ENCODE data around the gene NUMBL. TPM values are rescaled to one million over a fixed set of nuclear protein-coding genes. Genes with fewer than 3 reads are reported as not detected.

The NUMBL gene
- total and polyA plus RNA-seq, 2 donors: 2.0 to 15.3 TPM

DNA sequence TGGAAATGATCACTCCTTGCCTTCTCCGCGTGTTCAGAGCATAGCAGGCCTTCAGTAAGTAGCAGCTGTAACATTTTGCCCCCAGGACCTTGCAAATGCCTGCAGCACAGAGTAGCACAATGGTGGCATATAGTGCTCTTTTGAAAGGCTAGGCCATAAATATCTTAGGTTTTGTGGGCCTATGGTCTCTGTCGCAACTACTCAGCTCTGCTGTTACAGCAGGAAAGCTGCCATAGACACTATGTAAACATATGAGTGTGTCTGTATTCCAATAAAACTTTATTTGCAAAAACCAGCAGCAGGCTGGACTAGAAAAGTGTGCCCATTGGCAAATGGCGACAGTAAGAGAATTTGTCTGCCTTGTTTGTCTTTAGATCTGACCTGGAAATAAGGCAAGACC is 35.8 kb upstream of the NUMBL start:
- Histone ChIP-seq H3K9me3 (ENCODE audit: control insufficient read depth in 2 of 2, insufficient read depth in 1 of 2, low read length in 1 of 2) (no peaks in the 10 kb centered on the region), H3K27me3 (ENCODE audit: control insufficient read depth in 2 of 2, insufficient read depth in 1 of 2, low read length in 1 of 2) (no peaks in the 10 kb centered on the region), H3K27ac (ENCODE audit: low read depth in 1 of 2, low read length in 1 of 2) (no peak overlapping the region), H3K36me3 (ENCODE audit: control insufficient read depth in 2 of 2, insufficient read depth in 2 of 2, low read length in 1 of 2) (peaks cover 34 to 47% of the 10 kb centered on the region in 2 donors), H3K4me3 (ENCODE audit: low read length in 2 of 2) (no peak overlapping the region), H3K4me1 (ENCODE audit: control insufficient read depth in 2 of 2, insufficient read depth in 2 of 2, low read length in 2 of 2) (no peaks in the 10 kb centered on the region)
- WGBS: 98% methylated on average over 4 of the region's 4 CpGs
- no peak for DNase-seq (ENCODE audit: low read depth in 6 of 9, low spot score in 9 of 9)

GRCh38 chr19:40724855-40725254 is 34.4 kb upstream of the NUMBL start:
- Histone ChIP-seq H3K36me3 (ENCODE audit: control insufficient read depth in 2 of 2, insufficient read depth in 2 of 2, low read length in 1 of 2) (peaks cover 20 to 33% of the 10 kb centered on the region in 2 donors), H3K9me3 (ENCODE audit: control insufficient read depth in 2 of 2, insufficient read depth in 1 of 2, low read length in 1 of 2) (no peaks in the 10 kb centered on the region), H3K27ac (ENCODE audit: low read depth in 1 of 2, low read length in 1 of 2) (no peak overlapping the region), H3K4me1 (ENCODE audit: control insufficient read depth in 2 of 2, insufficient read depth in 2 of 2, low read length in 2 of 2) (peaks cover 0 to 3% of the 10 kb centered on the region in 2 donors), H3K4me3 (ENCODE audit: low read length in 2 of 2) (no peak overlapping the region), H3K27me3 (ENCODE audit: control insufficient read depth in 2 of 2, insufficient read depth in 1 of 2, low read length in 1 of 2) (no peaks in the 10 kb centered on the region)
- DNase-seq (ENCODE audit: low read depth in 6 of 9, low spot score in 9 of 9): no peak
- WGBS: 97% methylated on average over 3 of the region's 3 CpGs

DNA sequence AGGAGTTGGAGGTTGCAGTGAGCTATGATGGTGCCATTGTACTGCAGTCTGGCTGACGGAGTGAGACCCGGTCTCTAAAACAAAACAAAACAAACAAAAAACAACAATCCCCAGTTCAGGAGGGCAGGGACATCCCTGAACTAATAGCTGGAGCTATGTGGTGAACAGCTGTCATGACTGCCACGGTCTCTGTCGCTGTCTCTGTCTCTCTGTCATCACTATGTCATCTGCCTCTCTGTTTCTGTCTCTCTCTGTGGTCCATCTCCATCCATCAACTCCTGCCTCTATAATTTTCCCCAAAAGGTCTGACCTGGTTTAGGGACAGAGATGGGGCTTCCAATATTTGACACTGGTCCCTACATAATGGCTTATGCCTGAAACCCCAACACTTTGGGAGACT is 33.9 kb upstream of the NUMBL start:
- Histone ChIP-seq H3K4me3 (ENCODE audit: low read length in 2 of 2) (no peak overlapping the region), H3K36me3 (ENCODE audit: control insufficient read depth in 2 of 2, insufficient read depth in 2 of 2, low read length in 1 of 2) (peaks cover 17 to 33% of the 10 kb centered on the region in 2 donors), H3K27ac (ENCODE audit: low read depth in 1 of 2, low read length in 1 of 2) (no peak overlapping the region), H3K9me3 (ENCODE audit: control insufficient read depth in 2 of 2, insufficient read depth in 1 of 2, low read length in 1 of 2) (no peaks in the 10 kb centered on the region), H3K27me3 (ENCODE audit: control insufficient read depth in 2 of 2, insufficient read depth in 1 of 2, low read length in 1 of 2) (no peaks in the 10 kb centered on the region), H3K4me1 (ENCODE audit: control insufficient read depth in 2 of 2, insufficient read depth in 2 of 2, low read length in 2 of 2) (peaks cover 3 to 7% of the 10 kb centered on the region in 2 donors)
- WGBS: 97% methylated on average over 4 of the region's 4 CpGs
- DNase-seq (ENCODE audit: low read depth in 6 of 9, low spot score in 9 of 9): no peak

- H3K4me3 ChIP-seq (ENCODE audit: low read length in 2 of 2): no peak overlapping the region
- peaks cover 8 to 11% of the 10 kb centered on the region in 2 donors for H3K4me1 ChIP-seq (ENCODE audit: control insufficient read depth in 2 of 2, insufficient read depth in 2 of 2, low read length in 2 of 2)
- peaks cover 14 to 29% of the 10 kb centered on the region in 2 donors for H3K36me3 ChIP-seq (ENCODE audit: control insufficient read depth in 2 of 2, insufficient read depth in 2 of 2, low read length in 1 of 2)
- H3K27me3 ChIP-seq (ENCODE audit: control insufficient read depth in 2 of 2, insufficient read depth in 1 of 2, low read length in 1 of 2): no peaks in the 10 kb centered on the region
- no peak for DNase-seq (ENCODE audit: low read depth in 6 of 9, low spot score in 9 of 9)
- H3K9me3 ChIP-seq (ENCODE audit: control insufficient read depth in 2 of 2, insufficient read depth in 1 of 2, low read length in 1 of 2): no peaks in the 10 kb centered on the region
- H3K27ac ChIP-seq (ENCODE audit: low read depth in 1 of 2, low read length in 1 of 2): no peak overlapping the region
- WGBS: 96% methylated on average over 5 of the region's 5 CpGs
These were observed 33.3 kb upstream of the NUMBL start for GRCh38 chr19:40723661-40724254.

DNA sequence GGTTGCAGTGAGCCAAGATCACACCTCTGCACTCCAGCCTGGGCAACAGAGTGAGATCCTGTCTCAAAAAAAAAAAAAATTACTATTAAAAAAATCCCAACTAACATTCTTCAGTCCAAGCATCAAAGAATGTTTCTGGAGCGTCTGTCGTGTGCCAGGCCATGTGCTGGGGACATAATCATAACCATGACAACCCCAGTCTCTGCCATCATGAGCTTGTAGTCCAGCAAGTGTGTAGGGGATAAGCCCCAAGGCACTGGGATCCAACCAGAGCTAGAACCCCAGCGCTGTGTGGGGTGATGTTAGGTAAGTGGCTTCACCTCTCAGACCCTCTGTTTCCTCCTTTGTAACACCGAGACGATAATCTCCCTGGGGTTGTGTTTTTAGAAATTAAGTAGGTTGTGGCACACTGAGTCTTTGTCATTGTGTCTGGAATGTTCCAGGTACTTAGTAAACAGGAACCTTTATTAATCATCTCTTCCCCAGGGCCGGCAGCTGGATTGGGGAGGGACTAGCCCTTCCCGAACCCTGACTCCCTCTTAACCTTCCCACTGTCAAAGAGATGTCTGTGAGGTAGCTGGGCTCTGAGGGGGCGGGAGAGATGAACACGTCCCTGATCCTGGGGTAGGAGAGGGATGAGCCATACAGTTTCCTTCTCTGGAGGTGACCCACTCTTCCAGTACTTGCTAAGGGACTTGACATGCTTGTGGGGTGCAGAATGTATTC is 31.6 kb upstream of the NUMBL start:
- DNase-seq (ENCODE audit: low read depth in 6 of 9, low spot score in 9 of 9): no peak
- H3K4me3 ChIP-seq (ENCODE audit: low read length in 2 of 2): no peak overlapping the region
- H3K27ac ChIP-seq (ENCODE audit: low read depth in 1 of 2, low read length in 1 of 2): no peak overlapping the region
- no peaks in the 10 kb centered on the region for H3K27me3 ChIP-seq (ENCODE audit: control insufficient read depth in 2 of 2, insufficient read depth in 1 of 2, low read length in 1 of 2)
- H3K4me1 ChIP-seq (ENCODE audit: control insufficient read depth in 2 of 2, insufficient read depth in 2 of 2, low read length in 2 of 2): peaks cover 22 to 26% of the 10 kb centered on the region in 2 donors
- H3K36me3 ChIP-seq (ENCODE audit: control insufficient read depth in 2 of 2, insufficient read depth in 2 of 2, low read length in 1 of 2): peaks cover 14 to 20% of the 10 kb centered on the region in 2 donors
- WGBS: 95% methylated on average over 9 of the region's 9 CpGs
- peaks cover 0 to 4% of the 10 kb centered on the region in 2 donors for H3K9me3 ChIP-seq (ENCODE audit: control insufficient read depth in 2 of 2, insufficient read depth in 1 of 2, low read length in 1 of 2)

DNA sequence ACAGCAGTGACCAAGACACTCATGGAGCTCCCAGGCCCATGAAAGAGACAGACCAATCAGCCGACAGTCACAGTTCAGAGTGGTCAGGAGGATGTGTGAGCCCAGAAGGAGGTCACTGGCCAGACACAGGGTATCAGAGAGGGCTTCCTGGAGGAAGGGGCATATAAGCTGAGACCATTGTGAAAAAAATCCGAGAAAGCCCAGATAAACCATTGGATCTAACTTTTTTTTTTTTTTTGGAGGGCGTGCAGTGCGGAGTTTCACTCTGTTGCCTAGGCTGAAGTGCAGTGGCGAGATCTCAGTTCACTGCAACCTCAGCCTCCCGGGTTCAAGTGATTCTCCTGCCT is 30.7 kb upstream of the NUMBL start:
- WGBS: 87% methylated on average over 6 of the region's 6 CpGs
- Histone ChIP-seq H3K27me3 (ENCODE audit: control insufficient read depth in 2 of 2, insufficient read depth in 1 of 2, low read length in 1 of 2) (no peaks in the 10 kb centered on the region), H3K27ac (ENCODE audit: low read depth in 1 of 2, low read length in 1 of 2) (peak overlapping the region in 1 of 2 donors; percentile 53), H3K36me3 (ENCODE audit: control insufficient read depth in 2 of 2, insufficient read depth in 2 of 2, low read length in 1 of 2) (peaks cover 7 to 20% of the 10 kb centered on the region in 2 donors), H3K4me3 (ENCODE audit: low read length in 2 of 2) (no peak overlapping the region), H3K9me3 (ENCODE audit: control insufficient read depth in 2 of 2, insufficient read depth in 1 of 2, low read length in 1 of 2) (peaks cover 0 to 4% of the 10 kb centered on the region in 2 donors), H3K4me1 (ENCODE audit: control insufficient read depth in 2 of 2, insufficient read depth in 2 of 2, low read length in 2 of 2) (peaks cover 27 to 32% of the 10 kb centered on the region in 2 donors)
- DNase-seq (ENCODE audit: low read depth in 6 of 9, low spot score in 9 of 9): no peak

DNA sequence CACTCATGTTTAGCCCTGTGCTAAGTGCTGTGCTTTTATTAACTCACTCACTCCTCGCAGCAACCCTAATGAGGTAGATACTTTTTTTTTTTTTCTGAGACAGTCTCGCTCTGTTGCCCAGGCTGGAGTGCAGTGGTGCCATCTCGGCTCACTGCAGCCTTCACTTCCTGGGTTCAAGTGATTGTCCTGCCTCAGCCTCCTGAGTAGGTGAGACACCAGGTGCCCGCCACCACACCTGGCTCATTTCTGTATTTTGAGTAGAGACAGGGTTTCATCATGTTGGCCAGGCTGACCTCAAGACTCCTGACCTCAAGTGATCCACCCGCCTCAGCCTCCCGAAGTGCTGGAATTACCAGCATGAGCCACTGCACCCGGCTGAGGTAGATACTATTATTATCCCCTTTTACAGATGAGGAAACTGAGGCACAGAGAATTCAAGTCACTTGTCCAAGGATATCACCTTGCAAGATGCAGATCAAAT is 29.0 kb upstream of the NUMBL start:
- DNase-seq (ENCODE audit: low read depth in 6 of 9, low spot score in 9 of 9): no peak
- peaks cover 4 to 12% of the 10 kb centered on the region in 2 donors for H3K36me3 ChIP-seq (ENCODE audit: control insufficient read depth in 2 of 2, insufficient read depth in 2 of 2, low read length in 1 of 2)
- peak overlapping the region in 1 of 2 donors; percentile 64 for H3K27ac ChIP-seq (ENCODE audit: low read depth in 1 of 2, low read length in 1 of 2)
- peak overlapping the region in 1 of 2 donors; percentile 91 for H3K4me3 ChIP-seq (ENCODE audit: low read length in 2 of 2)
- peaks cover 0 to 4% of the 10 kb centered on the region in 2 donors for H3K9me3 ChIP-seq (ENCODE audit: control insufficient read depth in 2 of 2, insufficient read depth in 1 of 2, low read length in 1 of 2)
- H3K4me1 ChIP-seq (ENCODE audit: control insufficient read depth in 2 of 2, insufficient read depth in 2 of 2, low read length in 2 of 2): peaks cover 39 to 46% of the 10 kb centered on the region in 2 donors
- WGBS: 91% methylated on average over 7 of the region's 7 CpGs
- no peaks in the 10 kb centered on the region for H3K27me3 ChIP-seq (ENCODE audit: control insufficient read depth in 2 of 2, insufficient read depth in 1 of 2, low read length in 1 of 2)

DNA sequence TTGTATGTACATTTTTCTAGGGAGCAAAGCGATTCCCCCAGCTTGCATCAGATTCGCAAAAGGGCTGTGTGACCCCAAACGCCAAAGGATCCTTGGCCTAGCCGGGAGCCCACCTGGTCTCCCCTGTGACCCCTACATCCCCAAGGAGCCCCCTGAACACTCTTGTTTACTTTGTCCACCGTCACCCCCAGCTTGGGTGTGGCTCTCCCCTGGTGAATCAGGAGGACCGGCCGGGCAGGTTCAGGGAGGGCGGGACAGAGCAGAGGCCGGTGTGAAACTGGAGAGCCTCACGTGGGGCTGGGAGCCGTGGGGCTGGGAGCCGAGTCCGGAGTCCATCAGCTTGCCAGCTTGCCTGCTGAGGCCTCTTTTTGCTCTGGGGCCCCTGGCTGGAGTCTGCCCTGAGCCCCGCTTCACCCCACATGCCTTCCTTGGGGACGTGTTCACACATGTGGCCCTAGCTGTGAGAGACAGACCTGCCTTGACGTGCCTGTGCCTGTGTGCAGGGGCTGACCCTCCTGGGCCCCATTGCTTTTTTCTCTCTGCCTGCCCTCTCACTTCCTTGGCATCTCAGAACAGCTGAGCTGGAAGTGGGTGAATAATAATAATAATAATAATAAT is 28.4 kb upstream of the NUMBL start:
- H3K4me1 ChIP-seq (ENCODE audit: control insufficient read depth in 2 of 2, insufficient read depth in 2 of 2, low read length in 2 of 2): peaks cover 42 to 52% of the 10 kb centered on the region in 2 donors
- peaks cover 0 to 4% of the 10 kb centered on the region in 2 donors for H3K9me3 ChIP-seq (ENCODE audit: control insufficient read depth in 2 of 2, insufficient read depth in 1 of 2, low read length in 1 of 2)
- WGBS: 59% methylated on average over 16 of the region's 16 CpGs
- H3K4me3 ChIP-seq (ENCODE audit: low read length in 2 of 2): peak overlapping the region; percentile 76 to 91
- peak in 1 of 9 donors; percentile 18 for DNase-seq (ENCODE audit: low read depth in 6 of 9, low spot score in 9 of 9)
- peak overlapping the region; percentile 45 to 68 for H3K27ac ChIP-seq (ENCODE audit: low read depth in 1 of 2, low read length in 1 of 2)
- H3K36me3 ChIP-seq (ENCODE audit: control insufficient read depth in 2 of 2, insufficient read depth in 2 of 2, low read length in 1 of 2): peaks cover 4 to 6% of the 10 kb centered on the region in 2 donors
- no peaks in the 10 kb centered on the region for H3K27me3 ChIP-seq (ENCODE audit: control insufficient read depth in 2 of 2, insufficient read depth in 1 of 2, low read length in 1 of 2)

Data from thymus (tissue), 11 donors.